Measurements from ENCODE around the gene DPCD.

DNA sequence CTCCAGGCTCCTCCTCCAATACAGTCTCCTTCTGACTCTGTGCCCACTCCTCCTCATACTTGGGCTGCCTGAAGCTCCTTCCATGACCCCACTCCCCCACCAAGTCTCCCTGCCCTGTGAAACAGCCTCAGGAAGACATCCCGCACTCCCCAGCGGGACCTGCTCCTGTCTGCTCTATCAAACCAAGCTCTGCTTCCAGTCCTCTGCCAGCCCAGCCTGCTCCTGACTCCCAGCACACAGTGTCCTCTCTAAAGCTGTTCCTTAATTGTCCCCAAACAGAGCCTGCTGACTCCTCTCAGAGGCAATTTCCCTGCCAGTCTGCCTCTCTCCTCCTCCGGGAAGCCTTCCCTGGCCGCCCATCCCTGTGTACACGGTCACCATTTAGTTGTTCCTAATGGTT, 9.9 kb upstream of the DPCD start:
- TF ChIP-seq, protein P1, sequence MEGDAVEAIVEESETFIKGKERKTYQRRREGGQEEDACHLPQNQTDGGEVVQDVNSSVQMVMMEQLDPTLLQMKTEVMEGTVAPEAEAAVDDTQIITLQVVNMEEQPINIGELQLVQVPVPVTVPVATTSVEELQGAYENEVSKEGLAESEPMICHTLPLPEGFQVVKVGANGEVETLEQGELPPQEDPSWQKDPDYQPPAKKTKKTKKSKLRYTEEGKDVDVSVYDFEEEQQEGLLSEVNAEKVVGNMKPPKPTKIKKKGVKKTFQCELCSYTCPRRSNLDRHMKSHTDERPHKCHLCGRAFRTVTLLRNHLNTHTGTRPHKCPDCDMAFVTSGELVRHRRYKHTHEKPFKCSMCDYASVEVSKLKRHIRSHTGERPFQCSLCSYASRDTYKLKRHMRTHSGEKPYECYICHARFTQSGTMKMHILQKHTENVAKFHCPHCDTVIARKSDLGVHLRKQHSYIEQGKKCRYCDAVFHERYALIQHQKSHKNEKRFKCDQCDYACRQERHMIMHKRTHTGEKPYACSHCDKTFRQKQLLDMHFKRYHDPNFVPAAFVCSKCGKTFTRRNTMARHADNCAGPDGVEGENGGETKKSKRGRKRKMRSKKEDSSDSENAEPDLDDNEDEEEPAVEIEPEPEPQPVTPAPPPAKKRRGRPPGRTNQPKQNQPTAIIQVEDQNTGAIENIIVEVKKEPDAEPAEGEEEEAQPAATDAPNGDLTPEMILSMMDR (IDR thresholded peaks at IDR 0.05 in 8 of 11, conservative IDR thresholded peaks at IDR 0.05 in 3 of 11): no peak
- TF ChIP-seq POLR2AphosphoS5 (IDR thresholded peaks at IDR 0.05): no peak

Measured in spleen (tissue), 7 donors.